Ishikawa (cell line): ENCODE results near the gene PYCARD.

Experiments
- CEBPB ChIP-seq: IDR thresholded peaks from 2 replicates; pipeline ENCODE4 v1.6.1; 2012
- CREB1 ChIP-seq: IDR thresholded peaks from 2 replicates; pipeline ENCODE4 v1.6.1; 2012; ENCODE audit warnings: low read depth
- EGR1 ChIP-seq: IDR thresholded peaks from 2 replicates; pipeline ENCODE4 v1.6.1; 2012
- EP300 ChIP-seq: IDR thresholded peaks from 2 replicates; pipeline ENCODE4 v1.6.1; 2012; ENCODE audit warnings: borderline replicate concordance
- FOXM1 ChIP-seq: IDR thresholded peaks from 2 replicates; pipeline ENCODE4 v1.6.1; 2012; ENCODE audit warnings: low read depth, borderline replicate concordance
- NFIC ChIP-seq: IDR thresholded peaks from 2 replicates; pipeline ENCODE4 v1.6.1; 2012
- RAD21 ChIP-seq: IDR thresholded peaks from 2 replicates; pipeline ENCODE4 v1.6.1; 2012; ENCODE audit warnings: low read depth
- TAF1 ChIP-seq: IDR thresholded peaks from 2 replicates; pipeline ENCODE4 v1.6.1; 2012; ENCODE audit warnings: low read depth, mild to moderate bottlenecking
- TCF12 ChIP-seq: IDR thresholded peaks from 2 replicates; pipeline ENCODE4 v1.6.1; 2012; ENCODE audit warnings: low read depth
- TEAD4 ChIP-seq: IDR thresholded peaks from 2 replicates; pipeline ENCODE4 v1.6.1; 2012
- YY1 ChIP-seq: IDR thresholded peaks from 2 replicates; pipeline ENCODE4 v1.6.1; 2012; ENCODE audit warnings: low read depth
- ZBTB7A ChIP-seq: IDR thresholded peaks from 2 replicates; pipeline ENCODE4 v1.6.1; 2012; ENCODE audit warnings: low read depth
- TF ChIP-seq, protein P1 (sequence below): IDR thresholded peaks from 2 replicates; pipeline ENCODE4 v1.6.1; 2012
- TF ChIP-seq, protein P2 (sequence below): IDR thresholded peaks from 2 replicates; pipeline ENCODE4 v1.6.1; 2012; ENCODE audit warnings: low read depth, mild to moderate bottlenecking
- TF ChIP-seq, protein P3 (sequence below): IDR thresholded peaks from 2 replicates; pipeline ENCODE4 v1.6.1; 2012

The PYCARD gene

DNA sequence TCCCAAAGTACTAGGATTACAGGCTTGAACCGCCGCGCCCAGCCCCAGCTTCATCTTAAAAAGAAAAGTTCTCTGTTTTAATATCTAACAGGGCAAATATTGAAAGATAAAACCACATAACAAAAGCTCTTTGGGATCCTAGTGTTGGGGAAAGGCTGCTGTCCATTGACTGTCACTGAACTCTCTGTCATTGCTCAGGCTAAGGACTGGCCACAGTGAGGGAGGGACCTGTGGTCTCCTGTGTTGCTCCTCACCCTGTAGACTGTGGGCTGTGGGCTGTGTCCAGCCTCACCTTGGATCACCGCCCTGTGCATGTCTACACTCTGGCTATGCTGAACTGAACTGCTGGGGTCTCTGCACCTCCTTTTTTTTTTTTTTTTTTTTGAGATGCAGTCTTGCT lies 25.6 kb upstream of the PYCARD start:
- no peak for TF ChIP-seq TEAD4
- TF ChIP-seq ZBTB7A, result no peak
- no peak for TF ChIP-seq EP300
- no peak for TF ChIP-seq RAD21
- no peak for TF ChIP-seq EGR1
- TF ChIP-seq, protein P1, sequence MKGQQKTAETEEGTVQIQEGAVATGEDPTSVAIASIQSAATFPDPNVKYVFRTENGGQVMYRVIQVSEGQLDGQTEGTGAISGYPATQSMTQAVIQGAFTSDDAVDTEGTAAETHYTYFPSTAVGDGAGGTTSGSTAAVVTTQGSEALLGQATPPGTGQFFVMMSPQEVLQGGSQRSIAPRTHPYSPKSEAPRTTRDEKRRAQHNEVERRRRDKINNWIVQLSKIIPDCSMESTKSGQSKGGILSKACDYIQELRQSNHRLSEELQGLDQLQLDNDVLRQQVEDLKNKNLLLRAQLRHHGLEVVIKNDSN, result no peak
- no peak for TF ChIP-seq NFIC
- no peak for TF ChIP-seq TCF12
- TF ChIP-seq, protein P2, sequence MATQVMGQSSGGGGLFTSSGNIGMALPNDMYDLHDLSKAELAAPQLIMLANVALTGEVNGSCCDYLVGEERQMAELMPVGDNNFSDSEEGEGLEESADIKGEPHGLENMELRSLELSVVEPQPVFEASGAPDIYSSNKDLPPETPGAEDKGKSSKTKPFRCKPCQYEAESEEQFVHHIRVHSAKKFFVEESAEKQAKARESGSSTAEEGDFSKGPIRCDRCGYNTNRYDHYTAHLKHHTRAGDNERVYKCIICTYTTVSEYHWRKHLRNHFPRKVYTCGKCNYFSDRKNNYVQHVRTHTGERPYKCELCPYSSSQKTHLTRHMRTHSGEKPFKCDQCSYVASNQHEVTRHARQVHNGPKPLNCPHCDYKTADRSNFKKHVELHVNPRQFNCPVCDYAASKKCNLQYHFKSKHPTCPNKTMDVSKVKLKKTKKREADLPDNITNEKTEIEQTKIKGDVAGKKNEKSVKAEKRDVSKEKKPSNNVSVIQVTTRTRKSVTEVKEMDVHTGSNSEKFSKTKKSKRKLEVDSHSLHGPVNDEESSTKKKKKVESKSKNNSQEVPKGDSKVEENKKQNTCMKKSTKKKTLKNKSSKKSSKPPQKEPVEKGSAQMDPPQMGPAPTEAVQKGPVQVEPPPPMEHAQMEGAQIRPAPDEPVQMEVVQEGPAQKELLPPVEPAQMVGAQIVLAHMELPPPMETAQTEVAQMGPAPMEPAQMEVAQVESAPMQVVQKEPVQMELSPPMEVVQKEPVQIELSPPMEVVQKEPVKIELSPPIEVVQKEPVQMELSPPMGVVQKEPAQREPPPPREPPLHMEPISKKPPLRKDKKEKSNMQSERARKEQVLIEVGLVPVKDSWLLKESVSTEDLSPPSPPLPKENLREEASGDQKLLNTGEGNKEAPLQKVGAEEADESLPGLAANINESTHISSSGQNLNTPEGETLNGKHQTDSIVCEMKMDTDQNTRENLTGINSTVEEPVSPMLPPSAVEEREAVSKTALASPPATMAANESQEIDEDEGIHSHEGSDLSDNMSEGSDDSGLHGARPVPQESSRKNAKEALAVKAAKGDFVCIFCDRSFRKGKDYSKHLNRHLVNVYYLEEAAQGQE, result no peak
- no peak for TF ChIP-seq CREB1
- no peak for TF ChIP-seq CEBPB
- no peak for TF ChIP-seq YY1
- no peak for TF ChIP-seq FOXM1
- TF ChIP-seq TAF1, result no peak
- TF ChIP-seq, protein P3, sequence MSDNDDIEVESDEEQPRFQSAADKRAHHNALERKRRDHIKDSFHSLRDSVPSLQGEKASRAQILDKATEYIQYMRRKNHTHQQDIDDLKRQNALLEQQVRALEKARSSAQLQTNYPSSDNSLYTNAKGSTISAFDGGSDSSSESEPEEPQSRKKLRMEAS, result no peak

DNA sequence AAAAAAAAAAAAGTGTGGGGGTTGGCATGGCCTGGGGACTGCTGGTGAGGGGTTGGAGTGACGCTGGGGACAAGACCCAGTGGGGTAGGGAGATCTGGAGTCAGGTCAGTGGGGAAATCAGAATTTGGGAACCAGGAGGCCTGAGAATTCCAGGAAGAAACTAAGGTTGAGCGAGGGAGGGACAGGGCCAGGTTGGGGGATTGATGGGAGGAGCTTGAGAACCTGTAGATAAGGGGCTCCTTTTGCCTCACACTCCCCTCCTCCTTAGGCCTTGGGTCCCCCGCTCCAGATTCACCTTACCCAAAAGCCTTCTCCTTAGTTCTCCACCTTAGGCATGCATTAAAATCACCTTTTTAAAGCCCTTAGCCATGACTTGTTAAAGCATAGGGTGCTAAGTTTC lies 22.6 kb upstream of the PYCARD start:
- TF ChIP-seq FOXM1 (no peak), EGR1 (no peak), YY1 (no peak), NFIC (no peak), ZBTB7A (no peak), CREB1 (no peak), TCF12 (no peak), TEAD4 (no peak), RAD21 (no peak), TAF1 (no peak), EP300 (no peak), CEBPB (no peak)
- TF ChIP-seq, protein P3, result no peak
- TF ChIP-seq, protein P1, result no peak
- TF ChIP-seq, protein P2, result no peak

DNA sequence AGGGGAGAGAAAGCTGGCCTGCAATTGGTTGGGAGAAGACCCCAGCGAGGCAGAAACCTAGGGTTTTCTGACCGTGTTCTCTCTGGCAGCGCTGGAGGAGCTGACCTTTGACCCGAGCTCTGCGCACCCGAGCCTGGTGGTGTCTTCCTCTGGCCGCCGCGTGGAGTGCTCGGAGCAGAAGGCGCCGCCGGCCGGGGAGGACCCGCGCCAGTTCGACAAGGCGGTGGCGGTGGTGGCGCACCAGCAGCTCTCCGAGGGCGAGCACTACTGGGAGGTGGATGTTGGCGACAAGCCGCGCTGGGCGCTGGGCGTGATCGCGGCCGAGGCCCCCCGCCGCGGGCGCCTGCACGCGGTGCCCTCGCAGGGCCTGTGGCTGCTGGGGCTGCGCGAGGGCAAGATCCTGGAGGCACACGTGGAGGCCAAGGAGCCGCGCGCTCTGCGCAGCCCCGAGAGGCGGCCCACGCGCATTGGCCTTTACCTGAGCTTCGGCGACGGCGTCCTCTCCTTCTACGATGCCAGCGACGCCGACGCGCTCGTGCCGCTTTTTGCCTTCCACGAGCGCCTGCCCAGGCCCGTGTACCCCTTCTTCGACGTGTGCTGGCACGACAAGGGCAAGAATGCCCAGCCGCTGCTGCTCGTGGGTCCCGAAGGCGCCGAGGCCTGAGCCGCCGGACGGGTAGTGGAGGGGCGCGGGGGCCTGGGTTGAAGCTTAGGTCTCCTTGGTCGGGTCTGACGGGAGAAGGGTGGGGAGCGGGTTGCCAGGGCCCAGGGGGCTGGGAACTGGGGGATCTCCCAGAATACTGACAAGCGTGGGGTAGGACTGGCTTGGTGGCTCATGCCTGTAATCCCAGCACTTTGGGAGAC lies 21.8 kb upstream of the PYCARD start:
- TF ChIP-seq NFIC, result no peak
- TF ChIP-seq, protein P1, result no peak
- TF ChIP-seq TCF12, result no peak
- TF ChIP-seq, protein P3, result no peak

DNA sequence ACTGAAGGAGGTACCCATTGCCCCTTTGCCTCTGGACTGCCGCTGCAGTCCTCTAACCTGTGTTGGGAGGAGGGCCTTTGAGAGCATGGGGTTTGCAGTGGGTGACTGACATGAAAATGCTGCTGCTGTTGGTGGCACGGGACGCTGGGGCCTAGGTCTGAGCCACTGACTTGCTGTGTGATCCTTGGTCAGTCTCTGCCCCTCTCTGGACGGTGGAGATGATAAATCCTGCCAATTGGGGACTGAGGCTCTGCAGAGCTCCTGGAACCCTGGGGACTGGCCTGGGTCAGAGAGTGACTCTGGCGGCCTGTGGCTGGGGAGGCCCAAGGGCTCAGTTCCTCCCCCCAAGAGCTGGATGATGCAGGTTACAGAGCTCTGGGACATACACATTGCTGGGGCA lies 20.5 kb upstream of the PYCARD start:
- no peak for TF ChIP-seq CREB1
- TF ChIP-seq, protein P1, result no peak
- TF ChIP-seq NFIC, result no peak
- no peak for TF ChIP-seq ZBTB7A
- no peak for TF ChIP-seq TAF1
- no peak for TF ChIP-seq TEAD4
- TF ChIP-seq, protein P3, result no peak
- TF ChIP-seq RAD21, result no peak
- no peak for TF ChIP-seq CEBPB
- TF ChIP-seq EP300, result no peak
- no peak for TF ChIP-seq EGR1
